Aorta (tissue), 5 donors: Measurements from ENCODE around the gene TNPO1. TPM values are rescaled to one million over a fixed set of nuclear protein-coding genes. Genes with fewer than 3 reads are reported as not detected.

Source experiments
- ATAC-seq: fragments of 200-7000 bp; cut with Tn5 transposase; one replicate; pipeline ENCODE4 v1.9.1; 2022; ENCODE audit warnings: moderate library complexity; ENCODE audit not compliant: low FRiP score
- DNase-seq, 2 donors: peaks; one replicate each; pipeline ENCODE4 v3.0.0-alpha.2; 2020
- H3K27ac ChIP-seq, 2 donors: one replicate each; pipeline ENCODE4 v1.5.1; 2013; ENCODE audit warnings: low read length in 2 of 2, mild to moderate bottlenecking in 2 of 2, moderate library complexity in 2 of 2, control low read depth in 1 of 2, inconsistent platforms in 1 of 2, low read depth in 1 of 2
- H3K27me3 ChIP-seq, 2 donors: one replicate each; pipeline ENCODE4 v1.6.1; 2013; ENCODE audit warnings: control low read depth in 1 of 2, low read length in 1 of 2, mild to moderate bottlenecking in 1 of 2, moderate library complexity in 1 of 2; ENCODE audit not compliant: insufficient read depth in 2 of 2, control insufficient read depth in 1 of 2
- H3K36me3 ChIP-seq, 2 donors: one replicate each; pipeline ENCODE4 v1.6.1; 2013; ENCODE audit warnings: control low read depth in 1 of 2, low read length in 1 of 2, mild to moderate bottlenecking in 1 of 2; ENCODE audit not compliant: insufficient read depth in 2 of 2, control insufficient read depth in 1 of 2
- H3K4me1 ChIP-seq, 2 donors: one replicate each; pipeline ENCODE4 v1.6.1; 2013; ENCODE audit warnings: low read length in 2 of 2, control low read depth in 1 of 2, mild to moderate bottlenecking in 1 of 2, moderate library complexity in 1 of 2; ENCODE audit not compliant: insufficient read depth in 2 of 2, control insufficient read depth in 1 of 2
- H3K4me3 ChIP-seq, 2 donors: one replicate each; pipeline ENCODE4 v1.5.1; 2013; ENCODE audit warnings: low read length in 2 of 2, control low read depth in 1 of 2, mild to moderate bottlenecking in 1 of 2
- H3K9me3 ChIP-seq: one replicate; pipeline ENCODE4 v1.6.1; 2013; ENCODE audit warnings: mild to moderate bottlenecking, low read length; ENCODE audit not compliant: control insufficient read depth
- WGBS, 2 donors: extraction: QIAGEN DNeasy Blood & Tissue Kit; methylation state at CpG; one replicate each; pipeline ENCODE4 v1.1.7; 2013; 5-methylcytosine and 5-hydroxymethylcytosine counted together
- intact Hi-C, 2 donors: fragments of 100-400 bp; cut with DNase I; formaldehyde crosslinking; loops; one replicate each; pipeline versions ENCODE4 v1.14.2 to v1.15.0; 2022
- polyA plus RNA-seq, 2 donors: library from polyadenylated mRNA; stranded (reverse); fragments of 200-250 nt; gene quantifications; one replicate each; pipeline ENCODE4 v1.2.3, GENCODE V29; 2013
- total RNA-seq, 2 donors: library from RNA; stranded (reverse); fragmentation: NEBNext Ultra II Directional; extraction: Animal tissue kit (Norgen Biotek cat#: 25700); gene quantifications; one replicate each; pipeline ENCODE4 v1.2.1, GENCODE V29; 2021
- donor health status: healthy with polysubstance abuse.
- donor health status: Bipolar disorder and iron deficiency.
- donor health status: DM: no; HTN: no; CAD: no.
- donor health status: DM: no; HTN: no; CAD: no.
- donor health status: DM: yes; HTN: yes; CAD: no.

TNPO1 gene
- total and polyA plus RNA-seq, 4 donors: 11.2 to 113 (median 53.1) TPM

- H3K36me3 ChIP-seq: no peaks in the 10 kb centered on the region
- intact Hi-C loops: no loop called here
- no peaks in the 10 kb centered on the region for H3K27me3 ChIP-seq
- H3K9me3 ChIP-seq: no peaks in the 10 kb centered on the region
- ATAC-seq (no peak), DNase-seq (no peak)
- peaks cover 0 to 2% of the 10 kb centered on the region in 2 donors for H3K4me1 ChIP-seq
- no peak overlapping the region for H3K27ac ChIP-seq
- H3K4me3 ChIP-seq: no peak overlapping the region
These were observed 13.2 kb downstream of the TNPO1 start for GRCh38 chr5:72829707-72830106.

- ATAC-seq (no peak), DNase-seq (no peak)
- H3K27ac ChIP-seq: no peak overlapping the region
- H3K4me3 ChIP-seq: no peak overlapping the region
- H3K36me3 ChIP-seq: no peaks in the 10 kb centered on the region
- no peaks in the 10 kb centered on the region for H3K9me3 ChIP-seq
- H3K27me3 ChIP-seq: no peaks in the 10 kb centered on the region
- H3K4me1 ChIP-seq: peaks cover 0 to 2% of the 10 kb centered on the region in 2 donors
- intact Hi-C loops: no loop called here
- WGBS, 2 donors: 93 to 96% methylated on average over 2 of the region's 2 CpGs
These were observed 13.9 kb downstream of the TNPO1 start for GRCh38 chr5:72830362-72830761.

- 94 to 96% methylated on average over 4 of the region's 4 CpGs for WGBS, 2 donors
- DNase-seq (no peak), ATAC-seq (no peak)
- Histone ChIP-seq H3K4me3 (no peak overlapping the region), H3K4me1 (peaks cover 0 to 2% of the 10 kb centered on the region in 2 donors), H3K27ac (no peak overlapping the region), H3K27me3 (no peaks in the 10 kb centered on the region), H3K36me3 (no peaks in the 10 kb centered on the region), H3K9me3 (no peaks in the 10 kb centered on the region)
- intact Hi-C loops: no loop called here
These were observed 15.2 kb downstream of the TNPO1 start for GRCh38 chr5:72831685-72832084.

GRCh38 chr5:72834924-72835323 lies 18.5 kb downstream of the TNPO1 start:
- DNase-seq (no peak), ATAC-seq (no peak)
- no peak overlapping the region for H3K4me3 ChIP-seq
- no peaks in the 10 kb centered on the region for H3K27me3 ChIP-seq
- intact Hi-C loops: no loop called here
- H3K4me1 ChIP-seq: peaks cover 0 to 2% of the 10 kb centered on the region in 2 donors
- H3K36me3 ChIP-seq: no peaks in the 10 kb centered on the region
- 88 to 90% methylated on average over 2 of the region's 2 CpGs for WGBS, 2 donors
- no peak overlapping the region for H3K27ac ChIP-seq
- H3K9me3 ChIP-seq: no peaks in the 10 kb centered on the region

- 75 to 83% methylated on average over 3 of the region's 3 CpGs for WGBS, 2 donors
- H3K4me3 ChIP-seq: no peak overlapping the region
- DNase-seq: no peak
- peaks cover 0 to 2% of the 10 kb centered on the region in 2 donors for H3K4me1 ChIP-seq
- intact Hi-C loops: no loop called here
- no peak for ATAC-seq
- no peaks in the 10 kb centered on the region for H3K9me3 ChIP-seq
- H3K27ac ChIP-seq: no peak overlapping the region
- no peaks in the 10 kb centered on the region for H3K27me3 ChIP-seq
- no peaks in the 10 kb centered on the region for H3K36me3 ChIP-seq
These were observed 19.2 kb downstream of the TNPO1 start for GRCh38 chr5:72835633-72836032.

- H3K4me3 ChIP-seq: no peak overlapping the region
- ATAC-seq (no peak), DNase-seq (no peak)
- no peak overlapping the region for H3K27ac ChIP-seq
- H3K9me3 ChIP-seq: no peaks in the 10 kb centered on the region
- H3K27me3 ChIP-seq: no peaks in the 10 kb centered on the region
- H3K4me1 ChIP-seq: peaks cover 0 to 2% of the 10 kb centered on the region in 2 donors
- intact Hi-C loops: no loop called here
- WGBS, 2 donors: 91 to 97% methylated on average over 1 of the region's 1 CpG
- no peaks in the 10 kb centered on the region for H3K36me3 ChIP-seq
These were observed 20.3 kb downstream of the TNPO1 start for GRCh38 chr5:72836810-72837209.

DNA sequence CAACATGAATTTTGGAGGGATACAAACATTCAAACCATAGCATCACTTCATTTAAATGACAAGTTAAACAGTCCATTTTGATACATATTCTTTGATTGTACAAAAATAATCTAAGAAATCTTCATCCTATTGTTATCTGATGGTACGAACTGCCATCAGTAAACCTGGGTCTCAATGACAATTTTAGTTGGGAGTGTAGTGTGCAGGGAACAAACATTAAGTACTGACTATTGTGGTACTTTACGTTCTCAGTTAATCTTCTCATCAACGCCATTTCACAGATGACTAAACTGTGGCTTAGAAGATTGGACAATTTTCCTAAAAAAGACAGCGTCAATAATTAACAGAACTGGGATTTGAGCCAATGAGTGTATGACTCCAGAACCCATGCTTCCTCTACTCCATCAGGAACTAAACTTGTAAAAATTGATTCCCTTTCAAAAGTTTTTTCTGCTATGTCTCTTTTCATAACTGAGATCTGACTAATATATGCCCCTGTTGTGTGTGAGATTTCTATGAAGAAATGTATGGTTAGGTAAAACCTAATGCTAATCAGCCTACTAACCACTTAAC lies 21.1 kb downstream of the TNPO1 start:
- Histone ChIP-seq H3K27ac (no peak overlapping the region), H3K4me1 (peaks cover 2 to 3% of the 10 kb centered on the region in 2 donors), H3K36me3 (no peaks in the 10 kb centered on the region), H3K9me3 (no peaks in the 10 kb centered on the region), H3K4me3 (no peak overlapping the region), H3K27me3 (no peaks in the 10 kb centered on the region)
- no peak for ATAC-seq
- intact Hi-C loops: no loop called here
- 88% methylated on average over 4 of the region's 4 CpGs for WGBS, 2 donors
- DNase-seq: no peak

DNA sequence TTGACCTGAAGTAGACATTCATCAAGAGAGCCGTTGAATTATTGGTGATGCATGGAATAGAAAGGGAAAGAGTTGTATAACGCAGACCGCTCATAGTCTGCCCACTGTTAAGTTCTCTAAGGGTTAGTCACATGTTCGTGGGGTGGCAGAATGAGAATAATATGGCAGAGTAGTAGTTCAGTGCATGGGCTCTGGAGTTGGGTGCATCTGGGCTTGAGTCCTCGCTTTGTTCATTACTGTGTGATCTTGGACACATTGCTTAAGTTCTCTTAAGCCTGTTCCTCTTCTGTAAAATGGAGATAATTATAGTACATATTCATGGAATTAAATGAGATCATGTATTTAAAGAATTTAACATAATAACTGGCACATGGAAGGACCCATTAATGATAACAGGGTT lies 23.6 kb downstream of the TNPO1 start:
- H3K36me3 ChIP-seq: no peaks in the 10 kb centered on the region
- DNase-seq: no peak
- H3K4me1 ChIP-seq: peaks cover 2 to 3% of the 10 kb centered on the region in 2 donors
- intact Hi-C loops: no loop called here
- H3K27ac ChIP-seq: no peak overlapping the region
- H3K4me3 ChIP-seq: no peak overlapping the region
- no peaks in the 10 kb centered on the region for H3K27me3 ChIP-seq
- 52 to 53% methylated on average over 5 of the region's 5 CpGs for WGBS, 2 donors
- H3K9me3 ChIP-seq: no peaks in the 10 kb centered on the region
- ATAC-seq: no peak

GRCh38 chr5:72841756-72842535 lies 25.5 kb downstream of the TNPO1 start:
- Histone ChIP-seq H3K9me3 (no peaks in the 10 kb centered on the region), H3K27ac (no peak overlapping the region), H3K27me3 (no peaks in the 10 kb centered on the region), H3K4me3 (no peak overlapping the region), H3K36me3 (no peaks in the 10 kb centered on the region), H3K4me1 (peaks cover 2 to 6% of the 10 kb centered on the region in 2 donors)
- ATAC-seq (no peak), DNase-seq (no peak)
- WGBS, 2 donors: 22% methylated on average over 1 of the region's 1 CpG
- intact Hi-C loops: no loop called here
